Colon (tissue), 2 donors: ENCODE data around the gene GTF2A1.
"Not testable (repeated sequence)": the region's sequence is repeated elsewhere in the genome, so short reads cannot be mapped to it uniquely, and the experiment has no call there.

ENCODE experiments used
- FAIRE-seq: peaks from 2 replicates; lab custom pipeline; 2012; peaks lifted over from hg19 to GRCh38; lab: Jason Lieb, UNC
- donor health status: control.
- donor health status: control.

The GTF2A1 gene

GRCh38 chr14:81231540-81231939 lies 10.8 kb upstream of the GTF2A1 start:
- no peak for FAIRE-seq

- no peak for FAIRE-seq
Observed at GRCh38 chr14:81224222-81224621, 3.5 kb upstream of the GTF2A1 start.

- not testable (repeated sequence) for FAIRE-seq
Observed at GRCh38 chr14:81223788-81224187, 3.0 kb upstream of the GTF2A1 start.

GRCh38 chr14:81222691-81223090 lies 1.9 kb upstream of the GTF2A1 start:
- FAIRE-seq: no peak

GRCh38 chr14:81222126-81222525 lies 1.4 kb upstream of the GTF2A1 start:
- no peak for FAIRE-seq

- no peak for FAIRE-seq
Observed at GRCh38 chr14:81221579-81222102, 882 bp upstream of the GTF2A1 start.

GRCh38 chr14:81220580-81220829 lies 254 bp downstream of the GTF2A1 start:
- no peak for FAIRE-seq

- FAIRE-seq: no peak
Observed at GRCh38 chr14:81219759-81220579, 790 bp downstream of the GTF2A1 start.

GRCh38 chr14:81219210-81219758 lies 1.5 kb downstream of the GTF2A1 start:
- peak; percentile 62 for FAIRE-seq

- no peak for FAIRE-seq
Observed at GRCh38 chr14:81211844-81212243, 8.9 kb downstream of the GTF2A1 start.

- no peak for FAIRE-seq
Observed at GRCh38 chr14:81209167-81209836, 11.5 kb downstream of the GTF2A1 start.

- no peak for FAIRE-seq
Observed at GRCh38 chr14:81208489-81208888, 12.3 kb downstream of the GTF2A1 start.

GRCh38 chr14:81206115-81206514 lies 14.6 kb downstream of the GTF2A1 start:
- FAIRE-seq: no peak

GRCh38 chr14:81205639-81206038 lies 15.1 kb downstream of the GTF2A1 start:
- no peak for FAIRE-seq

GRCh38 chr14:81200054-81200453 lies 20.7 kb downstream of the GTF2A1 start:
- no peak for FAIRE-seq

- no peak for FAIRE-seq
Observed at GRCh38 chr14:81199084-81199483, 21.7 kb downstream of the GTF2A1 start.

- no peak for FAIRE-seq
Observed at GRCh38 chr14:81198651-81199050, 22.1 kb downstream of the GTF2A1 start.

- FAIRE-seq: no peak
Observed at GRCh38 chr14:81193924-81194633, 26.7 kb downstream of the GTF2A1 start.

- no peak for FAIRE-seq
Observed at GRCh38 chr14:81192594-81192993, 28.2 kb downstream of the GTF2A1 start.

- FAIRE-seq: no peak
Observed at GRCh38 chr14:81187832-81188522, 32.8 kb downstream of the GTF2A1 start.

GRCh38 chr14:81179631-81180030 lies 41.1 kb downstream of the GTF2A1 start:
- no peak for FAIRE-seq

- no peak for FAIRE-seq
Observed at GRCh38 chr14:81178063-81178462, 42.7 kb downstream of the GTF2A1 start.
